GM12892 (cell line): Measurements from ENCODE around the gene ABLIM2.

Experiments used
- POLR2A ChIP-seq: IDR thresholded peaks from 2 replicates; pipeline ENCODE4 v1.6.1; 2011; ENCODE audit warnings: low read depth, low read length, control low read depth
- POLR2AphosphoS5 ChIP-seq: IDR thresholded peaks from 2 replicates; pipeline ENCODE4 v1.6.1; 2011; ENCODE audit warnings: low read depth, low read length, control low read depth
- TAF1 ChIP-seq: IDR thresholded peaks from 2 replicates; pipeline ENCODE4 v1.6.1; 2011; ENCODE audit warnings: low read depth, mild to moderate bottlenecking, control low read depth, low read length, borderline replicate concordance

- TF ChIP-seq TAF1, result no peak
- no peak for TF ChIP-seq POLR2A
- no peak for TF ChIP-seq POLR2AphosphoS5
Measured at GRCh38 chr4:8141935-8142334, 16.7 kb downstream of the ABLIM2 start.
